Astrocyte of the cerebellum (primary cell): ENCODE results near the gene SMIM13.

Experiments
- DNase-seq: peaks from one replicate; pipeline ENCODE4 v3.0.0-alpha.2; 2011; ENCODE audit warnings: low read depth
- H3K4me3 ChIP-seq: 2 replicates; pipeline ENCODE4 v1.5.1; 2011; ENCODE audit warnings: mild to moderate bottlenecking, low read depth, low read length, moderate library complexity
- CTCF ChIP-seq: IDR thresholded peaks from 2 replicates; pipeline ENCODE4 v1.5.1; 2012; ENCODE audit warnings: low read length, low read depth, moderate library complexity, mild to moderate bottlenecking; ENCODE audit errors: missing control alignments
- in situ Hi-C: cut with HindIII; loops from 2 replicates; pipeline ENCODE4 v1.10.0; 2017; ENCODE audit warnings: low sequenced_read_pairs

The SMIM13 gene

DNA sequence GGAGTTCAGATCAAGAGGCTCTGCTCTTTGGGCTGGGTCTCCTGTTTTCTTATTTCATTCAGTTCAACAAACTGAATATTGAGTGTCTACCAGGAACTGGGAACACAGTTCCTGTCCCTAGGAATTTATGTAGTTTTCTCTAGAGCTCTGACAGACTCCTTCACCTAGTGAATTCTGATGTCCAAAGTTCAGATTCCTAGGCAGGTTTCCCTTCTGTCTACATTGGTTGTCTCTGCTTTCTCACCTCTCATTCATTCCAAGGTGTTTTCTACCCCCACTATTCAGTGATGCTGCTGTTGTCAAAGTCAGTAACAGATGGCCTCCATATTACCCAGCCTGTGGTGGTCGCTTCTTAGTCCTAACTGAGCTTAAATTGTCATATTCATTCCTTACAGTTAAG, 4.4 kb downstream of the SMIM13 start:
- DNase-seq, result no peak
- no peak overlapping the region for H3K4me3 ChIP-seq
- TF ChIP-seq CTCF, result no peak
- in situ Hi-C loops, result no loop called here

DNA sequence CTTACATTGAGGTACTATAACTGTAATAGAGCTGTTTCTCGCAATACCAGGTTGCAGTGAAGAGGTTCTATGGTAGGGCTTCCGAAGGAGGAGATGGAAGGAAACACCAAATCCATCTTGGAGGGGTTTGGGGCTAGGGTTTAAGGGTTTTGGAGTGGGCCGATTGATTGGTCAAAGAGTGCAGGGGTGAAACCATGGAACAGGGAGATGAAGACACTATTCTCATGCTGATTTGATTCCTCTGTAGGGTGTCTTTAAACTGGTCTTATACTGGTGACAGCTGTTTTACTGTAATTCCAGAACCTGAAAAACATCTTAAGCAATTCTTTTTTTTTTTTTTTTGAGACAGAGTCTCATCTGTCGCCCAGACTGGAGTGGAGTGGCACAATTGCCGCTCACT, 7.8 kb downstream of the SMIM13 start:
- no peak overlapping the region for H3K4me3 ChIP-seq
- DNase-seq, result no peak
- in situ Hi-C loops, result no loop called here
- TF ChIP-seq CTCF, result no peak

DNA sequence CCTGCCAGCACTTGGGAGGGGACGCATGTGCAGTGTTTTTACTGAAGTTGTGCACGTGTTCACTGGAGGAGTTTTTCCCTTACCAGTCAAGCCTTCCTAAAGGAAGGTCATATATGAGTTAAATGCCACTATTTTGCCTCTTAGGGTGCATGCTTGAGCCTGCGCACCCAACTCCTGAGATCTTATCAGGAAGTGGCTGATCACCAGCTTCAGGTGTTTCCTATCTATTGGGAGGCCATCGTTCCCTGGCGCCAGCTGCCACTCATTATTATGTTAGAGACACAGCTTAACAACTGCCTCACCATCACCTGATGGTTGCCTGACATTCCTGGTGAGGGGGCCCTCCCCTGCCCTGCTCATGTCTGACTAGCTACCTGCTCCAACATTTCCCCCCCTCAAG, 9.4 kb downstream of the SMIM13 start:
- in situ Hi-C loops, result no loop called here
- DNase-seq, result no peak
- no peak for TF ChIP-seq CTCF
- no peak overlapping the region for H3K4me3 ChIP-seq

GRCh38 chr6:11108726-11109125, 15.1 kb downstream of the SMIM13 start:
- no peak for DNase-seq
- no peak overlapping the region for H3K4me3 ChIP-seq
- in situ Hi-C loops, result no loop called here
- no peak for TF ChIP-seq CTCF

DNA sequence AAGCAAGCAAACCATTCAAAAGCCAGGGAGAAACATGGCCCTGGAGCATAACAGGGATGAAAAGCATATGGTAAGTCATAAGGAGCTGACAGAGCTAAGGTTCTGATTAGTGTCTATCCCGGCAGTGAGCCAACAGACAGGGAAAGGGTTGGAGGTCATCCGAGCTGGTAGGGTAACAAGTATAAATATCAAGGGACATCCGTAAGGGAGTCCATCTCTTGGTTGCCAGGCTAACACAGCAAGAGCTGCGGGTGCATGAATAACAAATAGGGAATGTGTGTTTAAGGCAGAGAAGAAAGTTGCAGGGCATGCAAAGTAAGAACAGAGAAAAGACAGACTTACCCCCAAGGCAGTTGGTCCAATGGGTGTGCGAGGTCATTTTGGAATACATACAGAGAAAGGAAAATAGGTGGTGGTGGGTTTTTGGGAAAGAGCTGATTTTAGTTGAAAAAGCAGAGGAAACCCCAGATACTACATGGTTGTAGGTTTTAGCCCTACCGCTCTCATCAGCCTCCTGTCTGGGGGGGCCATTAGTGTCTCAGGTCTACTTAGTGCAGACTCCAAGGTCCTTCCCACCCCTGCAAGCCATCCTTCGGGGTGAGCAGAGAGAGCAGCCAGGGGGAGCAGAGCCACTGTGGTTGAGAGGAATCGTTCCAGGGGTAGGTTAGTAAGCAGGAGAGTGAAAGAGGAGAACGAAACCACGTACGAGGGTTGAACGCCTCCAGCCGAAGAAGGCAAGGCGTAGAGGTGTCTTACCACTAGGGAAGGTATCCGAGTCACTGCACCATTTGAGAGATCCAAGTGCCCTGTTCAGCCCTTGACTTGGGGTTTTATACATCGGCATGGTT, 17.5 kb downstream of the SMIM13 start, which contains the start of gene ERVFRD-1:
TSS of gene ERVFRD-1 (minus strand) at position 805 of the 848 bp plus-strand sequence. CDS start 6,415 bp downstream, outside the sequence.
- H3K4me3 ChIP-seq, result no peak within 1 kb of the TSS
- TF ChIP-seq CTCF, result no peak
- no peak for DNase-seq
- in situ Hi-C loops, result no loop called here

GRCh38 chr6:11111769-11112437, 18.3 kb downstream of the SMIM13 start:
- H3K4me3 ChIP-seq, result no peak overlapping the region
- no peak for TF ChIP-seq CTCF
- DNase-seq, result no peak
- in situ Hi-C loops, result no loop called here
